ENCODE results near the gene B4GALT3.

The B4GALT3 gene

DNA sequence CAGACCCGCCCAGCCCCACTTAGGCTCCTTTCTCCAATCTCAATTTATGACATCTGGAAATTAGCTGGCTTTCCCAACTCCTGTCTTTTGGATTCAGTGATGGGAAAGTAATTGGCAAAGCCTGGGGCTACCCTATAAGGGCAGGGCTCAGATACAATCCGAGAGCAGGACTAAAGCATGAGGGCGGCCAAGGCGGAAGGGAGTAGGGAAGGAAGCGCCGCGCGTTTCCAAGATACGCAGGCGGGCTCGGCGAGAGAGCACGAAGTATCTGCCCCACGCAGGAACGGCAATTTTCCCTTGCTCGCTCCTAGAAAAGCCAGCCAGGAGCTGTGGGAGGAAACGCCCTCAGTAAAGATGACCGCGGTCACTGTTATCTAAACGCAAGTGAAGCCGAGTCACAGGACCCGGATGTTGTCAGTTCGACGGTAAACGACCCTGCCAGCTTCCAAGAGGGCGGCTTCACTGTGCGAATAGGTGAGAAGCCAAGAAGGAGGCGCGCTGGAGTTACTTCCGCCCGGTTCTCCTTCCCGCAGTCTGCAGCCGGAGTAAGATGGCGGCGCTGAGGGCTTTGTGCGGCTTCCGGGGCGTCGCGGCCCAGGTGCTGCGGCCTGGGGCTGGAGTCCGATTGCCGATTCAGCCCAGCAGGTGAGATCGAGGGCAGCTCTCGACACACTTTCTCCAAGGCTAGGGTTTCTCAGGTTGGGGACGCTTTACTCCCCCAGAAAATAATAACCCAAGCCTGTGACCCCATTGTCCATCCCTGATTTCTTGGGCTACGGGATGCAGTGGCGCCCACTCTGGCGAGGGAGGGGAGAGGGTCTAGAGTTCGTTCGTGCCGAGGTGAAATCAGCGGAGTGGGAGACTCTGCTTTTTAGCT, 24.8 kb upstream of the B4GALT3 start, which contains the start of gene NDUFS2:
NDUFS2 (plus strand) TSS at position 532 of the 877 bp plus-strand sequence; CDS start at position 551, 19 bp downstream.
- peak; percentile 96 to 97 for DNase-seq

- DNase-seq, result peak; percentile 14 to 22
Observed at GRCh38 chr1:161200992-161201835, 23.9 kb upstream of the B4GALT3 start.

- DNase-seq, result no peak
Observed at GRCh38 chr1:161200421-161200991, 23.2 kb upstream of the B4GALT3 start.

- DNase-seq, result no peak
Observed at GRCh38 chr1:161199506-161200139, 22.3 kb upstream of the B4GALT3 start.

DNA sequence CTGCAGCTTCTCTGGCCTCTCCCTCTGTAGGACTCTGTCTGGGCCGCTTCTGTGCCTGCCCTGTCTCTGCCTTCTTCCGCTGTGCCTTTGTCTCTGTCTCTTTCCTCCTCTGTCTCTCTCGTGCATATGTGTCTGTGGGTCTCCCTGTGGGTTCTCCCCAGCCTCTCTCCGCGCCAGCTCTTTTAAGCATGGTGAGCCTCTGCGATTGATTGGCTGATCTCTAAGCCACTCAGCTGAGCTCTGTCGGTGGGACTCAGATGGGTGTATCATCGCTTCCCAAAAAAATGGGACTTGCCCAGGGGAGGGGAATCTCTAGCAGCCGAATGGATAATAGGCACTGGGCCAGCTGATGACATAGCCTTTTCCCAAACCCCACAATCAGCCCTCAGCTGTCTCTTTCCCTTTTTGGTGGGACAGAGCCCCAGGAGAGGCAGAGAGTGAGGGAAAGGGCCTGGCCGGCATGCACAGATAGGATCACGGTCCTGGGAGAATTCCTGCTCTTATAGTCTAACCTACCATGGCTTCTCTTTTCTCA, 21.7 kb upstream of the B4GALT3 start, which contains the start of gene ADAMTS4:
ADAMTS4 (minus strand) TSS at position 158 of the 535 bp plus-strand sequence. CDS start 427 bp downstream, outside the sequence.
- no peak for DNase-seq

DNA sequence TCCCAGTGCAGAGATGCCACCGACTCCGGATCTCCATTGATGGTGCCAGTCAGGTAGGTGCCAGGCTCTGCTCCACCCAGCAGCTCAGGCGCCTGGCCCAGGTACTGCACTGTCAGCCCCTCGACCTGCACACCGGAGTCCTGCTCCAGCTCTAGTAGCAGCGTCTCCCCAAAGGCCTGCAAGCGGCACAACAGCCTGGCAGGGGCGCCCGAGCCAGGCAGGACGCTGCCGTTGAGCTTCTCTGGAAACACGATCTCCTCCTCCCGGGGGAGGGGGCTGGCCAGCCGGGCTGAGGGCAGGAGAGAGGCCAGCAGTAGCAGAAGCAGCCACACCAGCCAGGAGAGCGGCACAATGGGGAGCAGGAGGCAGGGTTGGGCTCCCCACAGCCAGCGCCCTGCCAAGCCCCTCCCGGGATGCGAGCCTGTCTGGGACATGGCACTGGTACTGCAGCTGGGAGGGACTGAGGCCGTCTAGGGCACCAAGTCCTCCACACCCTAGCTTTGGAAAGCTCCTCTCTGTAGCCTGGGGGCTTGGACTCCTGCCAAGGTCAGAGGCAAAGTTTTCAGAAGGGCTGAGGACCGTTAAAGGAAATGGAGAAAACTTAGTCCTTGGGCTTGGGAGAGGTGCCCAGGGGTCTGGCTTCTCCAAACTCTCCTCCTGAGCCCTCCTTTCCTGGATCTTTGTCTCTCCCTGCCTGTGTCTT, 21.0 kb upstream of the B4GALT3 start:
- DNase-seq, result no peak

- DNase-seq, result no peak
Observed at GRCh38 chr1:161197560-161198193, 20.4 kb upstream of the B4GALT3 start.

- no peak for DNase-seq
Observed at GRCh38 chr1:161196521-161197451, 19.5 kb upstream of the B4GALT3 start.

DNA sequence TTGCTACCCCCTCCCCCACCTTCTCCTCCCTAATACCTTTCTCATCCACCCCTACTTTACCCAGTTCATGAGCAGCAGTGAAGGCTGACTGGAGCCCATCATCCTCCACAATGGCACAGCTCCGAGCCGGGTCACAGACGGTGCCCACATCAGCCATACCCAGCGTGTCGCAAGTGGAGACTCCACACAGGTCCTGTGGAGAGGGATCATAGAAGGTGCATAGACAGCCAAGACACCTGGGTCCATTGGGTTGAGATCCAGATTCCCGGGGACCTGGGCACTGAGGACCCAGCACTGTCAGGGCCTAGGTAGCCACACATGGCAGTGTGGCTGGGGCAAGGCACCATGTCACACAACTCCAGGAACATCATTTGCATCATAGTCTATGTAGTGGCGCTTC, 18.8 kb upstream of the B4GALT3 start:
- no peak for DNase-seq

GRCh38 chr1:161195171-161195570, 17.9 kb upstream of the B4GALT3 start:
- DNase-seq, result no peak

- no peak for DNase-seq
Observed at GRCh38 chr1:161193561-161194235, 16.4 kb upstream of the B4GALT3 start.

- peak; percentile 73 to 79 for DNase-seq
Observed at GRCh38 chr1:161192476-161193465, 15.5 kb upstream of the B4GALT3 start.

DNA sequence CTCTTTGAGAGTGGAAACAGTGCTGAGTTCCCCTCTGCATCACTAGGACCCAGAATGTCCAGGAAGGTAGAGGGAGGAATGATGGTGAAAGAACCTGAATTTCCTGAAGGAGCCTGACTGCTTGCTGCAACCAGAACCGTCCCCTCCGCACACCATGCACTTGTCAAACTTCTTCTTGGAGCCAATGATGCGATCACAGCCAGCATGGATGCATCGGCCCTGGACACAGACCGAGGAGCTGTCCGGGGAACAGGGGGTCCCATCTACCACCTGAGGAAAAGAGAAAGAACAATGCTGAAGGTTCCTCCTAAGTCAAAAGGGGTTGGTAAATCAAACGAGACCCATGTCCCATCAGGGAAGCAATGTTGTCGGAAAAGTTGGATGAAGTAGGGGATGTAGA, 14.7 kb upstream of the B4GALT3 start:
- no peak for DNase-seq

GRCh38 chr1:161190962-161191521, 13.7 kb upstream of the B4GALT3 start:
- DNase-seq, result no peak

DNA sequence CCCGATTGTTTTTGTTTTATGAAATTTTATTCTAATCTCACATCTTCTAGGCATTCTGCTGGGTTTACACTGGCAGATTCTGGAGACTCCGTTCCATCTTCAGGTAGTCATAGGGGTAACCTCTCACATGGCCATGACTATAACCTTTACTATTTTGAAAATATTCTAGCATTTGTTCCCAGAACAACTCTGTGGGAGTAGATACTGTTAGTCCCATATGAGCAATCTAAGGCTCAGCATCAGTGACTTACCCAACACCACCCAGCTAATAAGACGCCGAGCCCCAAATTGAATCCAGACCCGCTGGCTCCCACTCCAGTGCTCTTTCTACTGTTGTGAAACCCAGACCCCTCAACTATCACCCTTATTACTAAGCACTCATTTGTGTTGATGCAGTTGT, 11.7 kb upstream of the B4GALT3 start:
- no peak for DNase-seq

DNA sequence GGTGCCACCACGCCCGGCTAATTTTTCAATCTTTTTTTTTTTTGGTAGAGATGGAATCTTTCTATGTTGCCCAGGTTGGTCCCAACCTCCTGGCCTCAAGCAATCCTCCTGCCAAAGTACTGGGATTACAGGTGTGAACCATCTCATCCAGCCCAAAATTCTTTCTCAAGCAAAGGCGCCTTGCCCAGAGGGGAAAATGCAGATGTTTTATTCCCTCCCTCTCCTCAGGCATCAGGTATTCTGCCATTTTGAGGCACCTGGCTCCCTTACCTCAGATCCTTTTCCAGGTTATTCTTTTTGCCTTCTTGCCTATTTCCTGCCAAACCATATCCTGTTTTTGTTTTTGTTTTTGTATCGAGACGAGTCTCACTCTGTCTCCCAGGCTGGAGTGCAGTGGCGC, 11.1 kb upstream of the B4GALT3 start:
- no peak for DNase-seq

- no peak for DNase-seq
Observed at GRCh38 chr1:161187311-161187710, 10.0 kb upstream of the B4GALT3 start.

All from AML-193 (cell line).